K562 (cell line): ENCODE data around the gene CFDP1. TPM values are rescaled to one million over a fixed set of nuclear protein-coding genes. Genes with fewer than 3 reads are reported as not detected.

ENCODE experiments used
- ADNP ChIP-seq: fragments of 200-800 bp; sonication (Bioruptor generic); IDR thresholded peaks from 2 replicates; pipeline ENCODE4 v1.6.1; 2016; ENCODE audit warnings: missing genetic modification characterization, missing compliant biosample characterization
- BACH1 ChIP-seq: fragments of 200-800 bp; sonication (Bioruptor generic); IDR thresholded peaks from 2 replicates; pipeline ENCODE4 v1.6.1; 2016; ENCODE audit warnings: missing genetic modification characterization, missing compliant biosample characterization
- BRF1 ChIP-seq: IDR thresholded peaks from 3 replicates; pipeline ENCODE4 v1.6.1; 2011; ENCODE audit warnings: borderline replicate concordance, mild to moderate bottlenecking; ENCODE audit not compliant: insufficient read length; ENCODE audit errors: extremely low read depth
- FOXA1 ChIP-seq: fragments of 450-650 bp; IDR thresholded peaks from 2 replicates; pipeline ENCODE4 v1.6.1; 2016; ENCODE audit warnings: mild to moderate bottlenecking, borderline replicate concordance
- FOXK1 ChIP-seq: sonication (generic); formaldehyde crosslinking; IDR thresholded peaks from 2 replicates; pipeline ENCODE4 v1.8.0; 2022; ENCODE audit warnings: missing genetic modification reagents, mild to moderate bottlenecking, borderline replicate concordance
- KAT7 ChIP-seq: sonication (generic); formaldehyde crosslinking; IDR thresholded peaks from 2 replicates; pipeline ENCODE4 v1.8.0; 2022; ENCODE audit warnings: missing genetic modification reagents, mild to moderate bottlenecking, borderline replicate concordance
- NFIC ChIP-seq: fragments of 450-650 bp; IDR thresholded peaks from 2 replicates; pipeline ENCODE4 v1.6.1; 2017; ENCODE audit warnings: mild to moderate bottlenecking, inconsistent platforms
- NONO ChIP-seq, 2 experiments: fragments of 200-400 bp in 1 of 2; fragments of 450-650 bp in 1 of 2; formaldehyde crosslinking in 1 of 2; IDR thresholded peaks; 2 replicates each; pipeline ENCODE4 v1.6.1; 2017; ENCODE audit warnings: low read depth in 2 of 2, mild to moderate bottlenecking in 2 of 2, moderate library complexity in 2 of 2, low read length in 1 of 2
- POLR2G ChIP-seq: fragments of 200-400 bp; formaldehyde crosslinking; IDR thresholded peaks from 2 replicates; pipeline ENCODE4 v1.6.1; 2017; ENCODE audit warnings: low read depth, mild to moderate bottlenecking, antibody characterized with exemption, low read length, moderate library complexity
- RBM22 ChIP-seq: fragments of 200-400 bp; formaldehyde crosslinking; IDR thresholded peaks from 2 replicates; pipeline ENCODE4 v1.6.1; 2018; ENCODE audit warnings: low read length, low read depth; ENCODE audit not compliant: poor library complexity, severe bottlenecking
- ZKSCAN8 ChIP-seq: fragments of 200-800 bp; sonication (Bioruptor generic); IDR thresholded peaks from 2 replicates; pipeline ENCODE4 v1.6.1; 2016; ENCODE audit warnings: missing genetic modification characterization, missing compliant biosample characterization
- ZNF239 ChIP-seq: fragments of 250-450 bp; sonication (Bioruptor Pico); IDR thresholded peaks from 2 replicates; pipeline ENCODE4 v1.4.0; 2020; ENCODE audit warnings: mild to moderate bottlenecking
- polyA plus RNA-seq, 8 experiments: library from polyadenylated mRNA; depleted of rRNA in 4 of 8; stranded (reverse) in 5 of 8; unstranded in 3 of 8; fragments of >200 nt; fragmentation: Nextera tagmentation in 2 of 8; fragmentation: Illumina TruSeq in 1 of 8; extraction: Ambion mirVana in 2 of 8; extraction: Trizol in 1 of 8; gene quantifications; 2 replicates each; pipeline versions ENCODE4 v1.2.1 to v1.2.3, GENCODE V29; 2011 to 2014; ENCODE audit warnings: inconsistent platforms in 1 of 8, missing spikeins in 1 of 8
- total RNA-seq, 7 experiments: library from RNA; depleted of rRNA in 6 of 7; stranded (reverse); fragments of >200 nt in 6 of 7; fragmentation: Illumina TruSeq in 2 of 7; extraction: Trizol in 2 of 7; gene quantifications; 2 replicates each; pipeline versions ENCODE4 v1.2.1 to v1.2.3, GENCODE V29; 2011 to 2021; ENCODE audit warnings: low replicate concordance in 1 of 7
- TF ChIP-seq, protein P1 (sequence below): fragments of 250-450 bp; sonication (Bioruptor Pico); IDR thresholded peaks from 2 replicates; pipeline ENCODE4 v1.4.0; 2020; ENCODE audit warnings: mild to moderate bottlenecking
- TF ChIP-seq, protein P2 (sequence below): fragments of 200-800 bp; sonication (Bioruptor generic); IDR thresholded peaks from 2 replicates; pipeline ENCODE4 v1.6.1; 2017; ENCODE audit warnings: missing genetic modification characterization, missing compliant biosample characterization
- TF ChIP-seq, protein P3 (sequence below): fragments of 250-450 bp; sonication (Bioruptor Pico); IDR thresholded peaks from 2 replicates; pipeline ENCODE4 v1.4.0; 2020
- TF ChIP-seq, protein P4 (sequence below): fragments of 450-650 bp; formaldehyde crosslinking; IDR thresholded peaks from 2 replicates; pipeline ENCODE4 v1.4.0; 2020; ENCODE audit warnings: mild to moderate bottlenecking, moderate library complexity

Gene CFDP1
- total and polyA plus RNA-seq, 9 of the 15 experiments (the other 6 are each of a cell fraction or from before 2014, with no cell fraction given) = 31.5 to 78.4 (median 61.7) TPM

DNA sequence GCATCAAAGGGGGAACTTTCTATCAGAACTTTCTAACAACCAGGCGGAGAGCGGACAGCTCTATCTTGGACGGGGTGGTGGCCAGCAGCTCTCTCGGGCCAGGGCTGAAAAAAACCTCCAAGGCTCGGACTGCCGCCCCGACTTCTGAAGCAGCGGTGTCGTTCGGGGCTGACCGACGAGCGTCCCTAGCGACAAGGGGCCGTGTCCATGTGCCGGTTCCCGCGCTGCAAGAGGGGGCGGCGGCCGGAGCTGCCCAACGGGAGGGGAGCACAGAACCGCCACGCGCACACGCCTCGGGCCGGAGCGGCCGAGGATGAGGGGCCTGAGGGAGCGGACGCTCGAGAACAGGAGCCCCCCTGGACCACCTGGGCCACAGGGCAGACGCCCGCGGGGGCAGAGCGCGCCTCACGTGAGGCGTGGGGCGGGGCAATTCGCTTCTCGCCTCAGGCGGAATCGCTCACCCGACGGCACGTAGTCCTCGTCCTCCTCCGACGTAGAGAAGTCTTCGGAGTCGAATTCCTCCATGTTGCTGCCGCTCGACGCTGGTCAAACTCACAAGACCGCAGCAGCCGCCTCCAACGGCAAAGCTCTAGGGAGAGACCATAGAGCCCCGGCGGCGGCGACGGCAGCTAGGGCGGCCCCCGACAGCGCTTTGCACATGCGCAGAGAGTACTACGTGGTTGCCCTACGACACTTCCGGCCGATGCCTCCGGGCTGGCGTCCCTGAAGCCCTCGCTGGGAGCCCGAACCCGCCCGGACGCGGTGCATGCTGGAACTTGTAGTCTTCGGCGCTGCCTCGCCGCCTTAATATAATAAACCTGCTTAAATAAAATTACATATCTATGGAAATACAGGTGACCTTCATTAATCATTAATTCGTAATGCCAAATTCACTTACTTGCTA lies at the start of gene CFDP1 (continued):
- TF ChIP-seq, protein P1, sequence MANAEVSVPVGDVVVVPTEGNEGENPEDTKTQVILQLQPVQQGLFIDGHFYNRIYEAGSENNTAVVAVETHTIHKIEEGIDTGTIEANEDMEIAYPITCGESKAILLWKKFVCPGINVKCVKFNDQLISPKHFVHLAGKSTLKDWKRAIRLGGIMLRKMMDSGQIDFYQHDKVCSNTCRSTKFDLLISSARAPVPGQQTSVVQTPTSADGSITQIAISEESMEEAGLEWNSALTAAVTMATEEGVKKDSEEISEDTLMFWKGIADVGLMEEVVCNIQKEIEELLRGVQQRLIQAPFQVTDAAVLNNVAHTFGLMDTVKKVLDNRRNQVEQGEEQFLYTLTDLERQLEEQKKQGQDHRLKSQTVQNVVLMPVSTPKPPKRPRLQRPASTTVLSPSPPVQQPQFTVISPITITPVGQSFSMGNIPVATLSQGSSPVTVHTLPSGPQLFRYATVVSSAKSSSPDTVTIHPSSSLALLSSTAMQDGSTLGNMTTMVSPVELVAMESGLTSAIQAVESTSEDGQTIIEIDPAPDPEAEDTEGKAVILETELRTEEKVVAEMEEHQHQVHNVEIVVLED (CRISPR knock-in tag) = peak; percentile 49; the same call in 1 of the 2 replicates
- TF ChIP-seq BACH1 (tag) (no peak), NONO (IDR thresholded peaks at IDR 0.05; ENCODE audit: low read depth in 2 of 2, low read length in 1 of 2) (peak in 1 of 2 experiments; percentile 70; a peak in 1 of 4 replicates), FOXA1 (no peak), NFIC (peak; percentile 98), KAT7 (CRISPR knock-in tag) (peak; percentile 60; the same call in 1 of the 2 replicates), RBM22 (peak; percentile 87), POLR2G (peak; percentile 85), FOXK1 (CRISPR knock-in tag) (no peak), ZKSCAN8 (CRISPR knock-in tag) (no peak), ADNP (no peak), ZNF239 (CRISPR knock-in tag) (no peak), BRF1 (no peak)
- TF ChIP-seq, protein P2, sequence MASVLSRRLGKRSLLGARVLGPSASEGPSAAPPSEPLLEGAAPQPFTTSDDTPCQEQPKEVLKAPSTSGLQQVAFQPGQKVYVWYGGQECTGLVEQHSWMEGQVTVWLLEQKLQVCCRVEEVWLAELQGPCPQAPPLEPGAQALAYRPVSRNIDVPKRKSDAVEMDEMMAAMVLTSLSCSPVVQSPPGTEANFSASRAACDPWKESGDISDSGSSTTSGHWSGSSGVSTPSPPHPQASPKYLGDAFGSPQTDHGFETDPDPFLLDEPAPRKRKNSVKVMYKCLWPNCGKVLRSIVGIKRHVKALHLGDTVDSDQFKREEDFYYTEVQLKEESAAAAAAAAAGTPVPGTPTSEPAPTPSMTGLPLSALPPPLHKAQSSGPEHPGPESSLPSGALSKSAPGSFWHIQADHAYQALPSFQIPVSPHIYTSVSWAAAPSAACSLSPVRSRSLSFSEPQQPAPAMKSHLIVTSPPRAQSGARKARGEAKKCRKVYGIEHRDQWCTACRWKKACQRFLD = peak; percentile 77; the same call in 1 of the 2 replicates
- TF ChIP-seq, protein P3, sequence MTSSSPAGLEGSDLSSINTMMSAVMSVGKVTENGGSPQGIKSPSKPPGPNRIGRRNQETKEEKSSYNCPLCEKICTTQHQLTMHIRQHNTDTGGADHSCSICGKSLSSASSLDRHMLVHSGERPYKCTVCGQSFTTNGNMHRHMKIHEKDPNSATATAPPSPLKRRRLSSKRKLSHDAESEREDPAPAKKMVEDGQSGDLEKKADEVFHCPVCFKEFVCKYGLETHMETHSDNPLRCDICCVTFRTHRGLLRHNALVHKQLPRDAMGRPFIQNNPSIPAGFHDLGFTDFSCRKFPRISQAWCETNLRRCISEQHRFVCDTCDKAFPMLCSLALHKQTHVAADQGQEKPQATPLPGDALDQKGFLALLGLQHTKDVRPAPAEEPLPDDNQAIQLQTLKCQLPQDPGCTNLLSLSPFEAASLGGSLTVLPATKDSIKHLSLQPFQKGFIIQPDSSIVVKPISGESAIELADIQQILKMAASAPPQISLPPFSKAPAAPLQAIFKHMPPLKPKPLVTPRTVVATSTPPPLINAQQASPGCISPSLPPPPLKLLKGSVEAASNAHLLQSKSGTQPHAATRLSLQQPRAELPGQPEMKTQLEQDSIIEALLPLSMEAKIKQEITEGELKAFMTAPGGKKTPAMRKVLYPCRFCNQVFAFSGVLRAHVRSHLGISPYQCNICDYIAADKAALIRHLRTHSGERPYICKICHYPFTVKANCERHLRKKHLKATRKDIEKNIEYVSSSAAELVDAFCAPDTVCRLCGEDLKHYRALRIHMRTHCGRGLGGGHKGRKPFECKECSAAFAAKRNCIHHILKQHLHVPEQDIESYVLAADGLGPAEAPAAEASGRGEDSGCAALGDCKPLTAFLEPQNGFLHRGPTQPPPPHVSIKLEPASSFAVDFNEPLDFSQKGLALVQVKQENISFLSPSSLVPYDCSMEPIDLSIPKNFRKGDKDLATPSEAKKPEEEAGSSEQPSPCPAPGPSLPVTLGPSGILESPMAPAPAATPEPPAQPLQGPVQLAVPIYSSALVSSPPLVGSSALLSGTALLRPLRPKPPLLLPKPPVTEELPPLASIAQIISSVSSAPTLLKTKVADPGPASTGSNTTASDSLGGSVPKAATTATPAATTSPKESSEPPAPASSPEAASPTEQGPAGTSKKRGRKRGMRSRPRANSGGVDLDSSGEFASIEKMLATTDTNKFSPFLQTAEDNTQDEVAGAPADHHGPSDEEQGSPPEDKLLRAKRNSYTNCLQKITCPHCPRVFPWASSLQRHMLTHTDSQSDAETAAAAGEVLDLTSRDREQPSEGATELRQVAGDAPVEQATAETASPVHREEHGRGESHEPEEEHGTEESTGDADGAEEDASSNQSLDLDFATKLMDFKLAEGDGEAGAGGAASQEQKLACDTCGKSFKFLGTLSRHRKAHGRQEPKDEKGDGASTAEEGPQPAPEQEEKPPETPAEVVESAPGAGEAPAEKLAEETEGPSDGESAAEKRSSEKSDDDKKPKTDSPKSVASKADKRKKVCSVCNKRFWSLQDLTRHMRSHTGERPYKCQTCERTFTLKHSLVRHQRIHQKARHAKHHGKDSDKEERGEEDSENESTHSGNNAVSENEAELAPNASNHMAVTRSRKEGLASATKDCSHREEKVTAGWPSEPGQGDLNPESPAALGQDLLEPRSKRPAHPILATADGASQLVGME (CRISPR knock-in tag) = no peak
- TF ChIP-seq, protein P4, sequence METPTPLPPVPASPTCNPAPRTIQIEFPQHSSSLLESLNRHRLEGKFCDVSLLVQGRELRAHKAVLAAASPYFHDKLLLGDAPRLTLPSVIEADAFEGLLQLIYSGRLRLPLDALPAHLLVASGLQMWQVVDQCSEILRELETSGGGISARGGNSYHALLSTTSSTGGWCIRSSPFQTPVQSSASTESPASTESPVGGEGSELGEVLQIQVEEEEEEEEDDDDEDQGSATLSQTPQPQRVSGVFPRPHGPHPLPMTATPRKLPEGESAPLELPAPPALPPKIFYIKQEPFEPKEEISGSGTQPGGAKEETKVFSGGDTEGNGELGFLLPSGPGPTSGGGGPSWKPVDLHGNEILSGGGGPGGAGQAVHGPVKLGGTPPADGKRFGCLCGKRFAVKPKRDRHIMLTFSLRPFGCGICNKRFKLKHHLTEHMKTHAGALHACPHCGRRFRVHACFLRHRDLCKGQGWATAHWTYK (CRISPR knock-in tag) = peak; percentile 76; the same call in 1 of the 2 replicates
